IMR-90 (cell line): ENCODE results near the gene ERICH3. TPM values are rescaled to one million over a fixed set of nuclear protein-coding genes. Genes with fewer than 3 reads are reported as not detected.

Experiments used
- ATAC-seq: fragments of 200-7000 bp; cut with Tn5 transposase; 2 replicates; pipeline ENCODE4 v1.9.1; 2020; ENCODE audit warnings: low read depth, mild to moderate bottlenecking, moderate library complexity
- BruUV-seq: library from RNA; stranded (reverse); fragments of 400-500 nt; replicated peaks from 2 replicates; lab custom pipeline; 2021; lab: Mats Ljungman, UMichigan
- CTCF ChIA-PET: fragments of 300-600 bp; formaldehyde crosslinking; extraction: SDS; loops from one replicate; lab custom pipeline; 2021; ENCODE audit warnings: antibody characterized with exemption; lab: Yijun Ruan, JAX
- POLR2A ChIA-PET: fragments of 300-600 bp; sonication (Branson Sonifier 250); formaldehyde crosslinking; loops from one replicate; lab custom pipeline; 2022; ENCODE audit warnings: antibody characterized with exemption; ENCODE audit not compliant: unreplicated experiment; lab: Charles Lee
- DNase-seq: peaks from one replicate; pipeline ENCODE4 v3.0.0; 2013
- H2AFZ ChIP-seq: replicated peaks from 2 replicates; pipeline ENCODE3; 2013; ENCODE audit warnings: low read length, mild to moderate bottlenecking; ENCODE audit not compliant: poor library complexity
- H2AK5ac ChIP-seq: 2 replicates; pipeline ENCODE4 v1.6.1; 2013; ENCODE audit warnings: low read depth, low read length, inconsistent platforms
- H2AK9ac ChIP-seq: replicated peaks from 2 replicates; pipeline ENCODE3; 2013; ENCODE audit warnings: mild to moderate bottlenecking, low read depth, low read length, moderate library complexity; ENCODE audit not compliant: poor library complexity
- H2BK120ac ChIP-seq: 2 replicates; pipeline ENCODE4 v1.6.1; 2013; ENCODE audit warnings: low read depth, low read length, inconsistent platforms
- H2BK15ac ChIP-seq: 3 replicates; pipeline ENCODE4 v1.6.1; 2013; ENCODE audit warnings: low read depth, low read length, inconsistent platforms
- H2BK20ac ChIP-seq: 2 replicates; pipeline ENCODE4 v1.6.1; 2013; ENCODE audit warnings: low read depth, mild to moderate bottlenecking, inconsistent platforms, low read length, moderate library complexity
- H2BK5ac ChIP-seq: 2 replicates; pipeline ENCODE4 v1.6.1; 2013; ENCODE audit warnings: mild to moderate bottlenecking, low read depth, low read length, inconsistent platforms; ENCODE audit not compliant: poor library complexity, severe bottlenecking
- H3K14ac ChIP-seq: replicated peaks from 2 replicates; pipeline ENCODE4 v1.6.1; 2013; ENCODE audit warnings: low read depth, low read length, inconsistent platforms
- H3K18ac ChIP-seq: 2 replicates; pipeline ENCODE4 v1.6.1; 2013; ENCODE audit warnings: low read depth, low read length, control low read depth
- H3K23ac ChIP-seq: 2 replicates; pipeline ENCODE4 v1.6.1; 2013; ENCODE audit warnings: low read depth, low read length, inconsistent platforms
- H3K27ac ChIP-seq: 2 replicates; pipeline ENCODE4 v1.5.1; 2013; ENCODE audit warnings: mild to moderate bottlenecking, control low read depth, low read length; ENCODE audit not compliant: insufficient read depth
- H3K27me3 ChIP-seq: 2 replicates; pipeline ENCODE4 v1.6.1; 2013; ENCODE audit warnings: low read length; ENCODE audit not compliant: control insufficient read depth, insufficient read depth
- H3K36me3 ChIP-seq: 2 replicates; pipeline ENCODE4 v1.6.1; 2013; ENCODE audit warnings: low read length, mixed read lengths; ENCODE audit not compliant: control insufficient read depth, insufficient read depth
- H3K4ac ChIP-seq: 2 replicates; pipeline ENCODE4 v1.6.1; 2013; ENCODE audit warnings: low read depth, low read length, inconsistent platforms
- H3K4me1 ChIP-seq: 2 replicates; pipeline ENCODE4 v1.6.1; 2013; ENCODE audit warnings: low read length, mixed read lengths; ENCODE audit not compliant: control insufficient read depth, insufficient read depth
- H3K4me2 ChIP-seq: 2 replicates; pipeline ENCODE4 v1.6.1; 2013; ENCODE audit warnings: low read depth, mild to moderate bottlenecking, control low read depth, low read length, moderate library complexity
- H3K4me3 ChIP-seq: 2 replicates; pipeline ENCODE4 v1.5.1; 2013; ENCODE audit warnings: low read depth, mild to moderate bottlenecking, control low read depth, low read length, moderate library complexity; ENCODE audit not compliant: insufficient read depth
- H3K56ac ChIP-seq: 2 replicates; pipeline ENCODE4 v1.6.1; 2013; ENCODE audit warnings: low read length, inconsistent platforms; ENCODE audit not compliant: insufficient read depth; ENCODE audit errors: extremely low read depth
- H3K79me1 ChIP-seq, 2 experiments: 2 replicates each; pipeline ENCODE4 v1.6.1; 2013; ENCODE audit warnings: low read length in 2 of 2, inconsistent platforms in 1 of 2, low read depth in 1 of 2
- H3K9ac ChIP-seq: 2 replicates; pipeline ENCODE4 v1.6.1; 2013; ENCODE audit warnings: low read depth, low read length, control low read depth
- H3K9me1 ChIP-seq: 2 replicates; pipeline ENCODE4 v1.6.1; 2013; ENCODE audit warnings: low read length, inconsistent platforms; ENCODE audit not compliant: insufficient read depth
- H3K9me3 ChIP-seq: 2 replicates; pipeline ENCODE4 v1.6.1; 2013; ENCODE audit warnings: low read length; ENCODE audit not compliant: control insufficient read depth, insufficient read depth
- H4K20me1 ChIP-seq: 2 replicates; pipeline ENCODE4 v1.6.1; 2013; ENCODE audit warnings: low read length, inconsistent platforms; ENCODE audit not compliant: insufficient read depth
- H4K5ac ChIP-seq: 2 replicates; pipeline ENCODE4 v1.6.1; 2013; ENCODE audit warnings: mild to moderate bottlenecking, low read depth, low read length, control low read depth
- H4K8ac ChIP-seq, 2 experiments: 2 replicates each; pipeline ENCODE4 v1.6.1; 2013; ENCODE audit warnings: low read depth in 2 of 2, low read length in 2 of 2, control low read depth in 1 of 2, inconsistent platforms in 1 of 2
- H4K91ac ChIP-seq: 2 replicates; pipeline ENCODE4 v1.6.1; 2013; ENCODE audit warnings: low read depth, low read length, inconsistent platforms; ENCODE audit not compliant: insufficient read depth
- BHLHE40 ChIP-seq: fragments of 150-350 bp; IDR thresholded peaks from 2 replicates; pipeline ENCODE4 v1.6.1; 2016; ENCODE audit warnings: mild to moderate bottlenecking, low read depth, low read length
- CEBPB ChIP-seq: IDR thresholded peaks from 2 replicates; pipeline ENCODE4 v1.6.1; 2012; ENCODE audit warnings: low read depth, low read length, improper control_type of control experiment
- CTCF ChIP-seq: conservative IDR thresholded peaks from 2 replicates; pipeline ENCODE4 v1.5.1; 2012; ENCODE audit warnings: mild to moderate bottlenecking, low read depth, low read length, improper control_type of control experiment
- MAFK ChIP-seq: IDR thresholded peaks from 2 replicates; pipeline ENCODE4 v1.6.1; 2012; ENCODE audit warnings: low read depth, low read length, improper control_type of control experiment
- MAZ ChIP-seq: IDR thresholded peaks from 2 replicates; pipeline ENCODE4 v1.6.1; 2012; ENCODE audit warnings: low read depth, mild to moderate bottlenecking, low read length, improper control_type of control experiment, moderate library complexity, borderline replicate concordance
- RCOR1 ChIP-seq: IDR thresholded peaks from 2 replicates; pipeline ENCODE4 v1.6.1; 2012; ENCODE audit warnings: mild to moderate bottlenecking, low read length, improper control_type of control experiment; ENCODE audit not compliant: insufficient replicate concordance
- RFX5 ChIP-seq: IDR thresholded peaks from 2 replicates; pipeline ENCODE4 v1.8.0; 2012; ENCODE audit warnings: low read depth, mild to moderate bottlenecking, low read length, moderate library complexity
- SMC3 ChIP-seq: fragments of 150-350 bp; IDR thresholded peaks from 2 replicates; pipeline ENCODE4 v1.6.1; 2016; ENCODE audit warnings: low read depth, mild to moderate bottlenecking, antibody characterized with exemption, low read length, moderate library complexity
- WGBS, 2 experiments: methylation state at CpG; one replicate each; pipeline versions ENCODE4 v1.1.5 to v1.1.7; 2013; ENCODE audit warnings: missing lambda C conversion rate in 2 of 2; ENCODE audit not compliant: insufficient read length in 1 of 2; ENCODE audit errors: extremely low coverage in 2 of 2; 5-methylcytosine and 5-hydroxymethylcytosine counted together
- dilution Hi-C: fragments of 300-500 bp; cut with HindIII; formaldehyde crosslinking; loops from one replicate; pipeline ENCODE4 v1.14.3; 2018; ENCODE audit warnings: low sequenced_read_pairs; ENCODE audit not compliant: unreplicated experiment
- in situ Hi-C: fragments of 300-500 bp; cut with MboI; formaldehyde crosslinking; loops from 3 replicates; pipeline ENCODE4 v1.14.3; 2019; ENCODE audit warnings: low sequenced_read_pairs, inconsistent platforms, mixed read lengths
- intact Hi-C: fragments of 100-400 bp; cut with micrococcal nuclease; formaldehyde crosslinking; loops from 2 replicates; pipeline ENCODE4 v1.10.0; 2022
- polyA plus RNA-seq, 3 experiments: library from polyadenylated mRNA; depleted of rRNA; stranded (reverse); fragments of >200 nt; gene quantifications; 2 replicates each; pipeline ENCODE4 v1.2.3, GENCODE V29; 2012; ENCODE audit warnings: low replicate concordance in 1 of 3
- total RNA-seq: library from RNA; depleted of rRNA; stranded (reverse); fragments of >200 nt; gene quantifications from 2 replicates; pipeline ENCODE4 v1.2.3, GENCODE V29; 2012
- TF ChIP-seq, protein P1 (sequence below): fragments of 150-350 bp; IDR thresholded peaks from 2 replicates; pipeline ENCODE4 v1.6.1; 2017; ENCODE audit warnings: mild to moderate bottlenecking, antibody characterized with exemption, low read length, low read depth

ERICH3 gene
- total and polyA plus RNA-seq, 2 of the 4 experiments (the other 2 are of a cell fraction): not detected

DNA sequence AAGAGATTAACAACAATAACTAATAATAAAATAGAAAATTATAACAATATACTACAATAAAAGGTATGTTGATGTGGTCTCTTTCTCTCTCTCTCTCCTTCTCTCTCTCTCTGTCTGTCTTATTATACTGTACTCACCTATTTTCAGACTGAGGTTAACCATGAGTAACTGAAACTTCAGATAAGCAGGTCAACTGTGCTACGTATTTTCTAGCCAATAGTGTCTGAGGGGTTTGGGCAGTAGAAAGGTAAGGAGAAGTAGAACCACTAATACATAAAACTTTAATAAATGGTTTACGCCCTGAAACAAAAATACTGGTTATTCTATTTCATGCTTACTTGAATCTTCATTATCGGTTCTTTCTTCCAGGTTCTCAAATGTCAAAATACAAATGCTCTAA lies 90.2 kb downstream of the ERICH3 start:
- ChIA-PET POLR2A (no interaction called here), CTCF (no interaction called here)
- Histone ChIP-seq H3K23ac (no peak overlapping the region), H2BK20ac (no peak overlapping the region), H4K91ac (no peak overlapping the region), H3K4me3 (no peak overlapping the region), H3K56ac (no peak overlapping the region), H2BK5ac (no peak overlapping the region), H2BK15ac (no peak overlapping the region), H3K4me2 (no peak overlapping the region), H3K18ac (no peak overlapping the region), H2AFZ (no peak overlapping the region), H2AK9ac (no peak overlapping the region), H3K79me1 (no peaks in the 10 kb centered on the region), H3K9me1 (no peaks in the 10 kb centered on the region), H3K9ac (no peak overlapping the region), H3K4ac (no peak overlapping the region), H2BK120ac (no peak overlapping the region), H3K9me3 (no peaks in the 10 kb centered on the region), H4K8ac (no peak overlapping the region), H3K14ac (no peak overlapping the region), H3K4me1 (no peaks in the 10 kb centered on the region), H4K20me1 (no peaks in the 10 kb centered on the region), H4K5ac (no peak overlapping the region), H2AK5ac (no peak overlapping the region), H3K27ac (no peak overlapping the region), H3K27me3 (no peaks in the 10 kb centered on the region), H3K36me3 (no peaks in the 10 kb centered on the region)
- dilution Hi-C loops (no loop called here), intact Hi-C loops (loop anchor here (10.0 kb wide), 1 partner anchor 151 kb away; the partner anchor contains the start of genes CRYZ and TYW3), in situ Hi-C loops (no loop called here)
- no peak for ATAC-seq
- no peak for TF ChIP-seq RFX5
- no peak for TF ChIP-seq MAFK
- TF ChIP-seq CTCF: no peak
- TF ChIP-seq MAZ: no peak
- TF ChIP-seq, protein P1, sequence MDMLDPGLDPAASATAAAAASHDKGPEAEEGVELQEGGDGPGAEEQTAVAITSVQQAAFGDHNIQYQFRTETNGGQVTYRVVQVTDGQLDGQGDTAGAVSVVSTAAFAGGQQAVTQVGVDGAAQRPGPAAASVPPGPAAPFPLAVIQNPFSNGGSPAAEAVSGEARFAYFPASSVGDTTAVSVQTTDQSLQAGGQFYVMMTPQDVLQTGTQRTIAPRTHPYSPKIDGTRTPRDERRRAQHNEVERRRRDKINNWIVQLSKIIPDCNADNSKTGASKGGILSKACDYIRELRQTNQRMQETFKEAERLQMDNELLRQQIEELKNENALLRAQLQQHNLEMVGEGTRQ: no peak
- TF ChIP-seq SMC3: no peak
- no peak for TF ChIP-seq BHLHE40
- no peak for TF ChIP-seq CEBPB
- TF ChIP-seq RCOR1: no peak
- no peak for DNase-seq
- WGBS, 2 experiments: no CpG with 5 or more reads among the region's 3 CpGs
- BruUV-seq: no TSS peak
